ENCODE results near the gene EFHC2.

DNA sequence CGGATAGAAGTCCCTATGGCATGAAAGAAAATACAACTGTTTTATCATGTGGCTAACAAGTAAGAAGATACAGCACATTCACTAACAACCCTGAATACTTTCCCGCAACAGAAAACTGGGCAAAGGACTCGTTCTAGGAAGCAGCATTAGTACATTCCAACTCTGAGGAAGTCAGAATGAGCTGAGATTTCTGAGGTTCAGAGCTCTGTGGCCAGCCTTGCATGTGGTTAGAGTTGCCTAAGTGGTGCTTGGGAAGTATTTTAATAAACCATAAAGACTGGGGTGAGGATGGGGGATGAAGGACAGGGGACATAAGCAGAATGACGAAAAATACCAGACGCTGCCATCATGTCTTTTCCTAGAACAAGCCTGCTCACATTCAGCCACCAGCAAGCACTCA, 82.2 kb downstream of the EFHC2 start:
- no peak for TF ChIP-seq CTCF (IDR thresholded peaks at IDR 0.05; ENCODE audit: low read depth, low read length, poor library complexity, severe bottlenecking)
- no peak for TF ChIP-seq EZH2phosphoT487 (IDR thresholded peaks at IDR 0.05; ENCODE audit: borderline replicate concordance, low read length)
